HepG2 (cell line): ENCODE measurements around the gene NATD1. TPM values are rescaled to one million over a fixed set of nuclear protein-coding genes. Genes with fewer than 3 reads are reported as not detected.

Experiments
- ATAC-seq: fragments of 200-7000 bp; cut with Tn5 transposase; 3 replicates; pipeline ENCODE4 v1.9.1; 2020; ENCODE audit warnings: mild to moderate bottlenecking, moderate library complexity
- BruUV-seq: library from RNA; stranded (reverse); fragments of 400-500 nt; replicated peaks from 2 replicates; lab custom pipeline; 2021; lab: Mats Ljungman, UMichigan
- CTCF ChIA-PET: fragments of 300-600 bp; formaldehyde crosslinking; extraction: SDS; loops from one replicate; lab custom pipeline; 2021; ENCODE audit warnings: low total read pairs, inconsistent platforms, low intra/inter-chr PET ratio; lab: Yijun Ruan, JAX
- POLR2A ChIA-PET: fragments of 350-600 bp; sonication (Branson Sonifier 250); formaldehyde crosslinking; loops from one replicate; lab custom pipeline; 2020; ENCODE audit warnings: antibody characterized with exemption, inconsistent platforms; lab: Yijun Ruan, JAX
- DNase-seq: peaks from one replicate; pipeline ENCODE4 v3.0.0-alpha.2; 2015; ENCODE audit warnings: low spot score
- FAIRE-seq: peaks from 3 replicates; lab custom pipeline; 2011; peaks lifted over from hg19 to GRCh38; lab: Jason Lieb, UNC
- H2AFZ ChIP-seq: one replicate; pipeline ENCODE4 v1.6.1; 2011; ENCODE audit warnings: low read length, inconsistent platforms
- H3K27ac ChIP-seq: fragments of 300-600 bp; 3 replicates; pipeline ENCODE4 v1.8.0; 2011; ENCODE audit warnings: mixed run types, mild to moderate bottlenecking, mixed read lengths, low read length, inconsistent platforms; ENCODE audit not compliant: insufficient read depth; ENCODE audit errors: extremely low read length
- H3K27me3 ChIP-seq, 2 experiments: fragments of 200-600 bp in 1 of 2; 2 replicates in 1 of 2; 3 replicates in 1 of 2; pipeline versions ENCODE4 v1.6.0 to v1.8.0; 2011; ENCODE audit warnings: low read length in 2 of 2, mild to moderate bottlenecking in 2 of 2, moderate library complexity in 2 of 2, inconsistent platforms in 1 of 2; ENCODE audit not compliant: insufficient read depth in 2 of 2, control insufficient read depth in 1 of 2
- H3K36me3 ChIP-seq, 2 experiments: fragments of 200-600 bp in 1 of 2; replicated peaks in 1 of 2; 2 replicates in 1 of 2; 3 replicates in 1 of 2; pipeline versions ENCODE4 v1.5.1 to v1.8.0; 2011; ENCODE audit warnings: low read length in 2 of 2, inconsistent platforms in 1 of 2; ENCODE audit not compliant: insufficient read depth in 2 of 2, control insufficient read depth in 1 of 2
- H3K4me1 ChIP-seq: 2 replicates; pipeline ENCODE4 v1.5.1; 2012; ENCODE audit warnings: low read length, inconsistent platforms; ENCODE audit not compliant: insufficient read depth
- H3K4me2 ChIP-seq: 2 replicates; pipeline ENCODE4 v1.6.0; 2011; ENCODE audit warnings: low read depth, low read length, inconsistent platforms
- H3K4me3 ChIP-seq, 3 experiments: fragments of 200-600 bp in 1 of 3; sonication (generic), shearing (Covaris generic) in 1 of 3; replicated peaks in 1 of 3; 2 replicates each; pipeline ENCODE4 v1.5.1; 2011 to 2016; ENCODE audit warnings: low read length in 3 of 3, inconsistent platforms in 2 of 3, low read depth in 2 of 3, mild to moderate bottlenecking in 2 of 3, control low read depth in 1 of 3, mixed read lengths in 1 of 3; ENCODE audit not compliant: insufficient read depth in 1 of 3
- H3K79me2 ChIP-seq: one replicate; pipeline ENCODE4 v1.6.1; 2011; ENCODE audit warnings: low read length, inconsistent platforms; ENCODE audit not compliant: insufficient read depth
- H3K9ac ChIP-seq: 2 replicates; pipeline ENCODE4 v1.6.0; 2011; ENCODE audit warnings: mild to moderate bottlenecking, low read depth, low read length, inconsistent platforms; ENCODE audit not compliant: insufficient read depth
- H3K9me3 ChIP-seq: 2 replicates; pipeline ENCODE4 v1.5.1; 2012; ENCODE audit warnings: mild to moderate bottlenecking, low read length
- H4K20me1 ChIP-seq: 2 replicates; pipeline ENCODE4 v1.6.0; 2011; ENCODE audit warnings: inconsistent platforms, mild to moderate bottlenecking, low read length, moderate library complexity; ENCODE audit not compliant: insufficient read depth
- ATRX ChIP-seq: sonication (generic); formaldehyde crosslinking; IDR thresholded peaks from 2 replicates; pipeline ENCODE4 v1.4.0; 2020; ENCODE audit warnings: missing genetic modification reagents, borderline replicate concordance
- LBX2 ChIP-seq: sonication (generic); formaldehyde crosslinking; IDR thresholded peaks from 2 replicates; pipeline ENCODE4 v1.5.0; 2020; ENCODE audit warnings: missing genetic modification reagents, mild to moderate bottlenecking, borderline replicate concordance
- SP4 ChIP-seq: sonication (generic); formaldehyde crosslinking; IDR thresholded peaks from 2 replicates; pipeline ENCODE4 v1.8.1; 2023; ENCODE audit warnings: mild to moderate bottlenecking, missing genetic modification reagents
- ZNF138 ChIP-seq: sonication (generic); formaldehyde crosslinking; IDR thresholded peaks from 2 replicates; pipeline ENCODE4 v1.5.0; 2020; ENCODE audit warnings: mild to moderate bottlenecking, low read depth, missing genetic modification reagents
- ZNF280D ChIP-seq: sonication (generic); formaldehyde crosslinking; IDR thresholded peaks from 2 replicates; pipeline ENCODE4 v1.5.1; 2020; ENCODE audit warnings: mild to moderate bottlenecking, missing genetic modification reagents
- ZNF281 ChIP-seq: sonication (generic); formaldehyde crosslinking; IDR thresholded peaks from 2 replicates; pipeline ENCODE4 v1.4.0; 2020; ENCODE audit warnings: missing genetic modification reagents, borderline replicate concordance
- ZNF414 ChIP-seq: sonication (generic); formaldehyde crosslinking; IDR thresholded peaks from 2 replicates; pipeline ENCODE4 v1.5.0; 2020; ENCODE audit warnings: missing genetic modification reagents
- ZNF674 ChIP-seq: sonication (generic); formaldehyde crosslinking; IDR thresholded peaks from 2 replicates; pipeline ENCODE4 v1.5.0; 2020; ENCODE audit warnings: low read depth, mild to moderate bottlenecking, missing genetic modification reagents
- WGBS: methylation state at CpG from one replicate; pipeline ENCODE4 v1.1.6; 2017; ENCODE audit warnings: low lambda C conversion rate; 5-methylcytosine and 5-hydroxymethylcytosine counted together
- in situ Hi-C: cut with HindIII; loops from 2 replicates; pipeline ENCODE4 v1.10.0; 2017; ENCODE audit warnings: low pct_unique_long_range_greater_than_20kb; ENCODE audit not compliant: extremely low pct_ligation_motif_present
- intact Hi-C: fragments of 100-400 bp; cut with micrococcal nuclease; formaldehyde crosslinking; loops from one replicate; pipeline ENCODE4 v1.10.0; 2022; ENCODE audit not compliant: unreplicated experiment
- polyA plus RNA-seq, 8 experiments: library from polyadenylated mRNA; depleted of rRNA in 3 of 8; stranded (reverse) in 7 of 8; unstranded in 1 of 8; fragments of >200 nt; fragmentation: Illumina TruSeq in 4 of 8; extraction: Trizol in 4 of 8; gene quantifications; 2 replicates each; pipeline versions ENCODE4 v1.2.1 to v1.2.3, GENCODE V29; 2011 to 2016; ENCODE audit warnings: low read depth in 4 of 8, missing spikeins in 1 of 8, mixed read lengths in 1 of 8; ENCODE audit not compliant: insufficient read depth in 1 of 8
- total RNA-seq, 5 experiments: library from RNA; depleted of rRNA; stranded (reverse); fragments of >200 nt; fragmentation: Illumina TruSeq; extraction: Trizol; gene quantifications; 2 replicates each; pipeline ENCODE4 v1.2.3, GENCODE V29; 2016; ENCODE audit warnings: low read depth in 1 of 5
- TF ChIP-seq, protein P1 (sequence below): sonication (generic); formaldehyde crosslinking; IDR thresholded peaks from 2 replicates; pipeline ENCODE4 v1.9.0; 2021; ENCODE audit warnings: missing genetic modification reagents, mild to moderate bottlenecking, borderline replicate concordance
- TF ChIP-seq, protein P2 (sequence below): sonication (generic); formaldehyde crosslinking; IDR thresholded peaks from 2 replicates; pipeline ENCODE4 v1.8.1; 2023; ENCODE audit warnings: mild to moderate bottlenecking, missing genetic modification reagents

The NATD1 gene
- total and polyA plus RNA-seq, 2 of the 13 experiments (the other 11 are each of a cell fraction or from before 2014, with no cell fraction given), result 0.31 to 2.3 TPM

DNA sequence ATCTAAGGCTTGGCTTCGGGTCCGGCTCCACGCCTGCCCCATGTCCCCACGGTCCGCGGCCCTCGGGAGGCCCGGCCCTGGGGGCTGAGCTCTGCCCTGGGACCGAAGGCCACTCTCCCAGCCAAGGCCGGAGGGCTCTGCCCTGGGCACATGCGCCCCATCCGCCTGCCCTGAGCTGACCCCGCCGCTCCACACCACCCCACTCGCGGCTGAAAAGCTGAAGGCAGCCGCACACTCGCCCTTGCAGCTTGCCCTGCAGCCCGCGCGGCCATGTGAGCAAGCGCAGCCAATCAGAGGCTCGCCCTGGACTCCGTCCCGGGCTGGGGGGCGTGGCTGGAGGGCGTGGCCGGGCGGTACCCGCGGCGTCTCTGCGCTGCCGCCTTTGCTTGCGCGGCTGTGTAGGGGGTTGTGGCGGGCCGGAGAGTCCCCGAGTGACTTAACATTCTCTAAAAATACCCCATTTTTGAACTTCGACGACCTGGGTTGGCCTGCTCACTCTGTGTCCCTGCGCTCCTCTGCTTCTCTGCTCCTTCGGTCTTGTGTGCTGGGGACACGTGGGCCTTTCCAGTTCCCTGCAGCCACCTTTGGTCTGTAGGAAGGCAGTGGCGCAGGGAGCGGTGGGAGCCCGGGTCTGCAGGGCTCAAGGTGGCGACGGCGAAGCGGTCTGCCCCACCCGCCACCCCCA is 22.5 kb upstream of the NATD1 start (continued):
- TF ChIP-seq ZNF281 (CRISPR knock-in tag) (no peak), LBX2 (CRISPR knock-in tag) (peak; percentile 51; the same call in 1 of the 2 replicates), ZNF674 (CRISPR knock-in tag) (no peak)
- TF ChIP-seq, protein P1, sequence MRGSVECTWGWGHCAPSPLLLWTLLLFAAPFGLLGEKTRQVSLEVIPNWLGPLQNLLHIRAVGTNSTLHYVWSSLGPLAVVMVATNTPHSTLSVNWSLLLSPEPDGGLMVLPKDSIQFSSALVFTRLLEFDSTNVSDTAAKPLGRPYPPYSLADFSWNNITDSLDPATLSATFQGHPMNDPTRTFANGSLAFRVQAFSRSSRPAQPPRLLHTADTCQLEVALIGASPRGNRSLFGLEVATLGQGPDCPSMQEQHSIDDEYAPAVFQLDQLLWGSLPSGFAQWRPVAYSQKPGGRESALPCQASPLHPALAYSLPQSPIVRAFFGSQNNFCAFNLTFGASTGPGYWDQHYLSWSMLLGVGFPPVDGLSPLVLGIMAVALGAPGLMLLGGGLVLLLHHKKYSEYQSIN (CRISPR knock-in tag), result no peak

DNA sequence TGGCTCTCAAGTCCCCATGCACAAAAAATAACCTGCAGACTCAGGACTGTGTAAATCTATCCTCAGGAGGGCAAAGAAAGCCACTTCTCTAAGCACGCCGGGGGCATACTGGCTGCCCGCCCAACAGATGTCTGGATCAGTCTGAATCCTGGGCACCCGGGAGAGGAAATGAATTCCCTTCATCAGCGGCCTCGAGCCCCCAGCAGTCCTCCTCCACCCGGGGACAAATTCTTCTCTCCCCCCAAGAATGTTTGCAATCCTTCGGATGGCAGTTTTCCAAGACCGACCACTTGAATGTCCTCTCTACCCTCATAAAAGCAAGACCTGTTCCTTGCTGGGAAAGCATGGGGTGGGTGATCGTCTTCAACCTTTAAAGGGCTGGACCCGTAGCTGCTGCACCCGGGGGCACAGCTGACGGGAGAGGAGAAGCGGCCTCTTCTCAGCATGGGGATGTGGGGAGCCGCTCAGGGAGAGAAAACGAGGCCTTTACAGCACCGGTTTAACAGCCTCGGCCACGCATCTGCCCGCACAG is 21.9 kb upstream of the NATD1 start:
- in situ Hi-C loops, result no loop called here
- H3K4me1 ChIP-seq, result peaks cover 42% of the 10 kb centered on the region
- peak overlapping the region; percentile 55 to 81 (median 64); a peak in 5 of 6 replicates for H3K4me3 ChIP-seq
- H2AFZ ChIP-seq, result no peak overlapping the region
- ChIA-PET CTCF (no interaction called here), POLR2A (interaction anchor here (1.0 to 5.6 kb wide), 4 partner anchors 10 to 276 kb away, joined by 3 to 56 read pairs (median 4); partner anchors contain the start of gene NATD1)
- H4K20me1 ChIP-seq, result no peaks in the 10 kb centered on the region
- peak overlapping the region; percentile 87 for H3K4me2 ChIP-seq
- intact Hi-C loops, result no loop called here
- peak overlapping the region; percentile 49; the same call in 1 of the 2 replicates for H3K9ac ChIP-seq
- H3K36me3 ChIP-seq, result no peaks in the 10 kb centered on the region
- H3K79me2 ChIP-seq, result no peaks in the 10 kb centered on the region
- FAIRE-seq (no peak), ATAC-seq (peak; percentile 25; the same call in 2 of the 3 replicates), DNase-seq (no peak)
- H3K27ac ChIP-seq, result no peak overlapping the region
- peaks cover 0 to 34% of the 10 kb centered on the region in 2 experiments; a peak in 3 of 5 replicates for H3K27me3 ChIP-seq
- 16% methylated on average over 16 of the region's 20 CpGs for WGBS
- no peaks in the 10 kb centered on the region for H3K9me3 ChIP-seq
- no TSS peak for BruUV-seq
- TF ChIP-seq, protein P2, sequence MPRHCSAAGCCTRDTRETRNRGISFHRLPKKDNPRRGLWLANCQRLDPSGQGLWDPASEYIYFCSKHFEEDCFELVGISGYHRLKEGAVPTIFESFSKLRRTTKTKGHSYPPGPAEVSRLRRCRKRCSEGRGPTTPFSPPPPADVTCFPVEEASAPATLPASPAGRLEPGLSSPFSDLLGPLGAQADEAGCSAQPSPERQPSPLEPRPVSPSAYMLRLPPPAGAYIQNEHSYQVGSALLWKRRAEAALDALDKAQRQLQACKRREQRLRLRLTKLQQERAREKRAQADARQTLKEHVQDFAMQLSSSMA (CRISPR knock-in tag), result 0 out of 2 replicates have a peak, but pooled peaks have one; percentile 44
- TF ChIP-seq SP4 (no peak), ZNF414 (CRISPR knock-in tag) (0 out of 2 replicates have a peak, but pooled peaks have one; percentile 6), ATRX (no peak), ZNF280D (CRISPR knock-in tag) (no peak), ZNF138 (CRISPR knock-in tag) (peak; percentile 11; the same call in 1 of the 2 replicates)
